ENCODE measurements around the gene NSMCE1.
"Not testable (repeated sequence)": the region's sequence is repeated elsewhere in the genome, so short reads cannot be mapped to it uniquely, and the experiment has no call there.

Gene NSMCE1

DNA sequence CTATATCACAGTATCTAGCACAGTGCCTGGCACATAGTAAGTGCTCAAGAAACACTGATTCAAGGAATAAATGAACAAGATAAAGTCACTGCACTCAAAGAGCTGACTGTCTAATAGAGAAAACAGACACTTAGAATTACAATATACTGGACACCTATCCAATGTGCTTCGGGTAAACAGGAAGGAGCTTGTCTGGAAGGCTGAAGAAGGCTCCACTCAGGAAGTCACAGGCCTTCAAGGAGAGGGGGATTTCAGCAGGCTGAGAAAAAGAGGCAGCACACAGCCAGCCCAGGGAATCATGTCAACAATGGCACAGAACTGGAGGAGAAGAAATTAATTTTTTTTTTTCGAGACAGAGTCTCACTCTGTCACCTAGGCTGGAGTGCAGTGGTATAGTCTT is 35.5 kb upstream of the NSMCE1 start:
- H3K27ac ChIP-seq, result no peak overlapping the region
- H3K4me3 ChIP-seq, result no peak overlapping the region

DNA sequence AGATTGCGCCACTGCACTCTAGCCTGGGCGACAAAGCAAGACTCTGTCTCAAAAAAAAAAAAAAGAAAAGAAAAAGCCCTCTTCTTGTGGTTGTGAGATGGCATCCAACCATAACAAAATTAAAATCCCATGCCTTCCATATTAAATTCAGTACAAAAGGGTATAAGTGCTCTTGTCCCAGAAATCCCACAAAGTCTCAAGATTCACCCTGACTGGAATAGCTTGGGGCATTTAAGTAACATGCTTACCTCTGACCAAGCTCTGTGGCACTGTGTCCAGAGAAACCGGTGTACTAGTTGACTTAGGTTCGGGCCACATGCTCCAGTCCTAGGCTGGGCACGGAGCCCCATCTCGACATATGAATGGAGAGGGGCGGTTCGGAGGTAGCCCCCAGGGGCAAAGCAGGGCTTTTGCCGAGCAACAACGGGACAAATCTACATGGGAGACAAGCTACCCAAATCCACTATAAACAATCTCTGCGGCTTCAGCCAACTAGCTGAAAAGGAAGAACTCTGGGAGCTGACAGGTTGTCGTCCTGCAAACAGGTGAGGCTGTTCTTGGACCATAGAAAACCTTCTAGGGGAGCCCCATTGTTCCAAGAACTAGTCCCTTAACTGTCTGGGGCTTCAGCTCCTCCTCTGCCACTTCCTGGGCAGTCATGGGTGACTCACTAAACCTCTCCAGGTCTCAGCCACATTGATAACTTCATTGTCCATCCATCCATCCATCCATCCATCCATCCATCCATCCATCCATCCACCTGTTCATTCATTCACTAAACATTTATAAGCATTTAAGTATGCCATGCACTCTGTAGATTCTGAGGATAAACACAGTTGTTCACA is 34.9 kb upstream of the NSMCE1 start:
- Histone ChIP-seq H3K4me3 (no peak overlapping the region), H3K27ac (no peak overlapping the region)

DNA sequence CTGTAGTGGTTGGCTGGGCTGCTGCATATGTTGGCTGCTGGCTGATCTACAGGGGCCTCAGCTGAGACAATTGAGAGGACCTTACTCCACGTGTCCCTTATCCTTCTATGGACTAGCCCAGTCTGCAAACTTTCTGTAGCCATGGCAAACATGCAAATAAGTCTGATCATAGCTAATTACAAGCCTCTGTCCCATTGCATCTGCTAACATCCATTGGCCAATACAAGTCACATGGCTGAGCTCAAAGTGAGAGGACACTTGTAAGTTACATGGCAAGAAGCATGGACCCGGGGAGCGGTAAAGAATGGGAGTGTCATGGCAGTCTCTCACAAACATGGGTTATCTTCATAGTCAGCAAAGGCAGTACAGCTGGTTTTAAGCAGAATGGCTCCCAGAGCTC is 33.6 kb upstream of the NSMCE1 start:
- H3K27ac ChIP-seq, result no peak overlapping the region
- H3K4me3 ChIP-seq, result no peak overlapping the region

DNA sequence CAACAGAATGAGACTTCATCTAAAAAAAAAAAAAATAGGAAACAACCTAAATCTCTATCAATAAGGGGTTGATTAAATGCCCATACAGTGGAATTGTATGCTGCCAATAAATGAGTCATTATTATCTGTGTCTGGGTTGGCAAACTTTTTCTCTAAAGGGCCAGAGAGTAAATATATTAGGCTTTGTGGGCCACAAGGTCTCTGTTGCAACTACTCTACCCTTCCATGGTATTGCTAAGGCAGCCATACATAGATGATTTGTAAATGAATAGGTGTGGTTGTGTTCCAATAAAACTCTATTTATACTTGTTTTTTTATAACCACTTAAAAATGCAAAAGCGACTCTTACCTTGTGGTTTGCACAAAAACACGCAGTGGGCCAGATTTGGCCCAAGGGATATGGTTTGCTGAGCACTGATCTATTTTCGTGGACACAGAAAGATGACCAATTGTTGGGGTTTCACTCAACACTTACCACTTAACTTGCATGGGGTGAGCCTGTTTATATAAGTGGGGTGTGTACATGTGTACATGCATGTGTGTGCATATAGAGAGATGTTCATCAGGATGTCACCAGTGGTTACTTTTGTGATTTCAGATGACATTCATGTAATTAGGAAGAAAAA is 32.8 kb upstream of the NSMCE1 start:
- Histone ChIP-seq H3K27ac (no peak overlapping the region), H3K4me3 (no peak overlapping the region)

DNA sequence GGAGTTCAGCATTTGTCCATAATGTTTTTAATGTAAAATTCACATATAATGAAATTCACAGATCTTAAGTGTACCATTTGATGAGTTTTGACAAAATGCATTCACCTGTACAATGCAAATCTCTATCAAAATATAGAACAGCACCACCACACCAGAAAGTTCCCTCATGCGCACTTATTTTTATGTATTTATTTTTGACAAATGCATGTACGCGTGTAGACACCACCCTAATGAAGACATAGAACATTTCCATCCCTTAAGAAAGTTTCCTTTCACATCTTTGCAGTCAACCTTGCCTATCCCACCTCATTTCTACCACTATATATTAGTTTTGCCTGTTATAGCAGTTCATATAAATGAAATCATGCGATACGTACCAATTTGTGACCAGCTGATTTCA is 29.6 kb upstream of the NSMCE1 start:
- Histone ChIP-seq H3K4me3 (no peak overlapping the region), H3K27ac (no peak overlapping the region)

DNA sequence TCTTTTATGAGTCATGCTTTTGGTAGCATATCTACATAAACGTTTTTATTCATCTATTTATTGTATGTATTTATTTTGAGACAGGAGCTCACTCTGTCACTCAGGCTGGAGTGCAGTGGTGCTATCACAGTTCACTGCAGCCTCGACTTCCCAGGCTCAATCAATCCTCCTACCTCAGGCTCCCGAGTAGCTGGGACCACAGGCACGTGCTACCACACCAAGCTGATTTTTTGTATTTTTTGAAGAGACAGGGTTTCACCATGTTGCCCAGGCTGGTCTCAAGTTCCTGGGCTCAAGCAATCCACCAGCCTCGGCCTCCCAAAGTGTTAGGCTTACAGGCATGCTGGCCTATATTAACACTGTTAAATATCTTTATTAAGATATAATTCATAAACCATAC is 24.8 kb upstream of the NSMCE1 start:
- no peak overlapping the region for H3K4me3 ChIP-seq
- no peak overlapping the region for H3K27ac ChIP-seq

DNA sequence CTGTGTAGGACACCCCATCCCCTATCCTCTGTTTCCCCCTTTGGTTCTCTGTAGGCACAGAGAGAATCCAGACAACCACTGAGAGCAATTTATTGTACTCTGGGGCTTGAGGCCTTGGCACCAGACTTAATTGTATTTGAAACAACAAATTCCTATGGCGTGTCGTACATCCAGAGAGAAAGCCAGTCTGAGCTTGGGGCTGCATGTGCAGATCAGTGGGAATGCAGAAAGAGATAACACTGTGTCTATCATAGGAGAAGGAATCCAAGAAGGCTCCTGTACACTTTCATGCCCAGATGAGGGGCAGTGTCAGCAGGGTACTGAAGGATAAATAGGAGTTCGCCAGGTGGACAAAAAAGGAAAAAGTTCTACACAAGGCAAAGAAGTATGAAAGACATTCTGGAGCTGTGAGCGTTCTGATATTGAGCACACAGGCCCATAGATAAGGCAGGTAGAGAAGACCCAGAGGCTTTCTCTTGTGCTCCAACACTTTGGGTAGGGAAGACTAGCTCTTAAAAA is 23.2 kb upstream of the NSMCE1 start:
- no peak overlapping the region for H3K4me3 ChIP-seq
- peak overlapping the region in 1 of 21 experiments; percentile 44 for H3K27ac ChIP-seq

DNA sequence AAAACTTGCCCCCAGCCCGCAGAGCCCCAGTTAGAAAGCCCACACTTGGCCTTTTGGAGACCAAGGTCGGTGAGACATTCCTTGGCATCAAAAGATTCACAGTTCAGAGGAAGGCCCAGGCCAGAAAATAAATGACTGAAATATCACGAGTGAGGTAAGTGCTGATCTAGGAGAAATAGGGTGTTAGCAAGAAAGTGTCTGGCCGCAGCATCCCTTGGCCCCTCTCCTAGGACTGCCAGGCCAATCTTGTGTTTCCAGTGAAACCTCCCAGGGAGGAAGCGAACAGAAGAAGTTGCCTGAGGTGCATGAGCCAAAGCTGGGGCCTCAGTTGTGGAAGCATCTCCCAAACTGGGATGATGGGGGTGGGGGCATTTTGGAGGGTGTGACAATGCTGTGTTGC is 22.5 kb upstream of the NSMCE1 start:
- peak overlapping the region in 5 of 21 experiments; percentile 23 to 54 (median 43) for H3K27ac ChIP-seq

DNA sequence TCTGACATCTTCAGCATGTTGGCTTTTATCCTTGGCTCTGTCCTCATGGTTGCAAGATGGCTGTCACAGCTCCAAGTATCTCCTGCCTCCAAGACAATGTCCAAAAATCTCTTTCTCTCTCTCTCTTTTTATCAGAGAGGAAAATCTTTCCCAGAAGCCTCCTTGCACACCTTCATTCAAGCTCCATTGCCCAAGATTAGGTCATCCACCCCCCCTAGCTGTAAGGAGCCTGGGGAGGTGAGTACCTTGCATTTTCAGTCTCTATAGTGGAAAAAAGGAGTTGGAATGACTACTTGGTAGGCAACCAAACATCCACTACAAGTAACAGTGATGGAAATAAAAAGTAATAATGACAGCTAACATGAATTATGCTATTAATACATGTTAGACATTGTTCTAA is 22.0 kb upstream of the NSMCE1 start:
- Histone ChIP-seq H3K4me3 (no peak overlapping the region), H3K27ac (peak overlapping the region in 4 of 21 experiments; percentile 23 to 66 (median 40))

More for the DNA sequence above, 22.5 kb upstream of the NSMCE1 start:
- no peak overlapping the region for H3K4me3 ChIP-seq

DNA sequence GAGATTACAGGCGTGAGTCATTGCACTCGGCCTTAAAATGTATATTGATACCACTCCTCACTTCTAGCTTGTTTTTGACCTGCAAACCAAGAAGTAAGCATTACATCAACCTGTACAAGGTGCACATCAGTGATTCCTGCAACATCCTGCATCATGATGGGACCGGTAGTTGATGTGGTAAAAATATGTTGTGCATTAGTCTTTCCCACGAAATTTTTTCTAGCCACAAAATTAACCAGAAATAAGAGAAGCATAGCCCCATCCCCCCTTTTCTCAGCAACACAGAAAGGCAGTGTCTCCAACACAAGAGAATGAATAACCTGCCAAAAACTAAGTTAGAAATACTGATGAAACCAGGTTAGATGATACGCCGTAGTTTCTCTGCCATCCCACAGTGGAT is 21.1 kb upstream of the NSMCE1 start:
- peak overlapping the region in 2 of 21 experiments; percentile 49 to 66 for H3K27ac ChIP-seq
- H3K4me3 ChIP-seq, result no peak overlapping the region

DNA sequence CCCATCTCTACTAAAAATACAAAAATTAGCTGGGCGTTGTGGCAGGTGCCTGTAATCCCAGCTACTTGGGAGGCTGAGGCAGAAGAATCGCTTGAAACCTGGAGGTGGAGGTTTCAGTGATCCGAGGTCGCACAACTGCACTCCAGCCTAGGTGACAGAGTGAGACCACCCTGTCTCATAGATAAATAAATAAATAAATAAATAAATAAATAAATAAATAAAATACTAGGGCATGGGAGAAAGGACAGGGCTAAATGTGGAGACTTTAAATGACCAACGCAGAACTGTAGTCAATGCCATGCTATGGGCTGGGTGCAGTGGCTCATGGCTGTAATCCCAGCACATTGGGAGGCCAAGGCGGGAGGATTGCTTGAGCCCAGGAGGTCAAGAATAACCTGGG is 19.7 kb upstream of the NSMCE1 start:
- not testable (repeated sequence) for H3K27ac ChIP-seq, H3K4me3 ChIP-seq

DNA sequence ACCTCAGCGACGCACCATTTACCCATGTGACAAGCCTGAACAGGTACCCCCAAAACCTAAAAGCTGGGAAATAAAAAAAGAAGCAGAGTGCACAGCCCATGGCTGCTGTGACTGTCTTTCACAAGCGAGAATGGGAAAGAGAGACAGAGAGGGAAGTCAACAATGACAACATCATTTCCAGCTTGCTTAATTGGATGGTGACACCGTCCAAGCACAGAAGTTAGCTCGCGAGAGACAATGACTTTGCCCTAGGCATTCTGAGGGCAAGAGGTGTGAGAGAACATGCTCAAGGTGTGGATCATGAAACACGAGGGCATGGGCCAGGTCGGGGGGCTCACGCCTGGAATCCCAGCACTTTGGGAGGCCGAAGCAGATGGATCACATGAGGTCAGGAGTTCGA is 19.3 kb upstream of the NSMCE1 start:
- Histone ChIP-seq H3K4me3 (no peak overlapping the region), H3K27ac (no peak overlapping the region)

DNA sequence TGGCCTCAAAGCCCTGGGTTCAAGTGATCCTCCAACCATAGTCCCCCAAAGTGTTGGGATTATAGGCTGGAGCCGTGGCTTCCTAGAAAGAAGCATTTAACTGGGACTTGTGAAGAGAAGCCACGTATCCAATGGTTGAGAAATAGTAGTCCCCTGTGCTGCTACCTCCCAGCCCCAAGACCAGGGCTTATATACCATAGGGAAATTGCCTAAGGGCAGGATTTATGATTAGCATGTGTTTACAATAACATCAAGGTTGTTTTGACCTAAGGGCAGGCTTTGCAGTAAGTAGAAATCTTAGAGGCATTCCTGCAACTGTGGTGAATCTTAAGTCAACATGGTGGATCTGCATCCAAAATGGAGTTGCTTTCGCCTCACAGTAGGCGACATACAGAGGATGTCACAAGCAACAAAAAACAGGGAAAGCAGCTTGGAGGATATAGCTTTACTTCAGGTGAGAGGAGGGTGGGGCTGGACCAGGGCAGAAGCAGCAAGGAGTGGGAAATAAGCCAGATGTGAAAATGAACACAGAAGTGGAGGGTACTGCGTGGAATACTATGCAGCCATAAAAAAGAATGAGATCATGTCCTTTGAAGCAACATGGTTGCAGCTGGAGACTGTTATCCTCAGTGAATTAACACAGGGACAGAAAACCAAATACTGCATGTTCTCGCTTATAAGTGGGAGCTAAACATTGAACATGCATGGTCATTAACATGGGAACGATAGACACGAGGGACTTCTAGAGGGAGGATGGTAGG is 18.7 kb upstream of the NSMCE1 start:
- Histone ChIP-seq H3K27ac (peak overlapping the region in 14 of 21 experiments; percentile 11 to 75 (median 42)), H3K4me3 (no peak overlapping the region)

DNA sequence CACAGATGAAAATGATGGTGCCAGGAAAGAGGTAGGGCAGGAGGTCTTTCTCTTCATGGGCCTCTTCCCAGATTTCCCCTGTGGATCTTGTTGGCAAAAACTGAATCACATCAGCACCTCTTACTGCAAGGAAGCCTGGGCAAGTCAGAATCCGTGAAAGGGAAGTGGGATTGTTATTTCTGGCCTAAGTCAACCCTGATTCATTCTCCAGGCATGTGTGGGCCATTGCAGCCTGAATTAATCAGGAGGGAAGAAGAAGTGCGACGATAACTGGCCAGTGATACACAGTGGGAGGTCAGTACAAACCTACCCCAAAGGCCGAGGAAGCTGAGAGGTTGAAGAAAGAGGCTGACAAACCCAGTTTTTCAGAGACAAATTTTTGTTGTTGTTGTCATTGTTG is 17.9 kb upstream of the NSMCE1 start:
- Histone ChIP-seq H3K4me3 (no peak overlapping the region), H3K27ac (peak overlapping the region in 16 of 21 experiments; percentile 4 to 75 (median 48))

DNA sequence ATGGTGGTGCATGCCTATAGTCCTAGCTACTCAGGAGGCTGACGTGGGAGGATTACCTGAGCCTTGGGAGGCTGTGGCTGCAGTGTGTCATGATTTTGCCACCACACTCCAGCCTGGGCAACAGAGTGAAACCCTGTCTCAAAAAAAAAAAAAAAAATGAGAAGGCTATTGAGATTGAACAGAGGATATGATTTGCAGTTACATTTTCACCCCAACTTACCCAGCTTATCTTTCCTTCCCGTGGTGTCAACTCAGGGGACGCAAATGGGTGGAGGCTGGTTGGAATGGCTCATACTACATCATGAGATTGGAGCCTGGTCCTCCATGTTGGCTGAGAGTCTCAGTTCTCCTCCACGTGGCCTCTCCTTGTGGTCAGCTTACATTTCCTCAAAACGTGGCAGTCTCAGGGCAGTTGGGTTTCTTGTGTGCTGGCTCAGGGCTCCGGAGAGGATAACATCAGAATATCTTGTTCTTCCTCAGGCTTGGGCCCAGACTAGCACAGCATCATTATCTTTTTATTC is 17.2 kb upstream of the NSMCE1 start:
- H3K27ac ChIP-seq, result peak overlapping the region in 12 of 21 experiments; percentile 2 to 75 (median 54)
- H3K4me3 ChIP-seq, result no peak overlapping the region

DNA sequence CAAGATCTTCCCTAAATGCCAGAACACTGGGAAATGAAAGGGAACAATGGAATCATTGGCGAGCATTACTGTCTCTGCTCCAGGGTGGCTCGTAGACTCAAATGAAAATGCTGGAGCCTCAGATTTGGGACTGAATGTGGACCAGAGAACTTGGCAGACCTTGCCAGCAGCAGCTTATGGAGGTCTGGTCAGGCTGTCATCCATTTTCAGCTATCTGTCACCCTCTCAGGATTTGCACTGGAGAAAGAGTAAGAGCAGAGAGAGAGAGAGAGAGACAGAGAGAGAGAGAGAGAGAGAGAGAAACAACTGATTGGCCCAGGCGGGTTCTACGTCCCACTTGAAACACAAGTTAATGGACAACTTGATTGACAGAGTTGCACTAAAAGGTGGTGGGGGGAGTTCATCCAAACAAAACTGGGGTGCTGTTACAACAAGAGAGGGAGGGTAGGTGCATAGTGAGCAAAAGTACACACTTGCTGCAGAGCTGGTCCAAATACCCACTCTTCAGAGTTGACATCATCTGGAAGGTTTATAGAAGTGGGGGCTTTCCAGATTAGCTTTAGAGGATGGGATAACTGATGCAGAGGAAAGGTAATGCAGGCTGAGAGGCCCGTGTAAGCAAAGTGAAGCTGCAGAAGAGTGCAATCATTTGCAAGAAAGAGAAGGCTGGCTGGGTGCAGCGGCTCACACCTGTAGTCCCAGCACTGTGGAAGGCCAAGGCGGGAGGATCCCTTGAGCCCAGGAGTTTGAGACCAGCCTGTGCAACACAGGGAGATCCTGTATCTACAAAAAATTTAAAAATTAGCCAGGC is 16.5 kb upstream of the NSMCE1 start:
- Histone ChIP-seq H3K4me3 (no peak overlapping the region), H3K27ac (peak overlapping the region in 4 of 21 experiments; percentile 17 to 75 (median 62))

DNA sequence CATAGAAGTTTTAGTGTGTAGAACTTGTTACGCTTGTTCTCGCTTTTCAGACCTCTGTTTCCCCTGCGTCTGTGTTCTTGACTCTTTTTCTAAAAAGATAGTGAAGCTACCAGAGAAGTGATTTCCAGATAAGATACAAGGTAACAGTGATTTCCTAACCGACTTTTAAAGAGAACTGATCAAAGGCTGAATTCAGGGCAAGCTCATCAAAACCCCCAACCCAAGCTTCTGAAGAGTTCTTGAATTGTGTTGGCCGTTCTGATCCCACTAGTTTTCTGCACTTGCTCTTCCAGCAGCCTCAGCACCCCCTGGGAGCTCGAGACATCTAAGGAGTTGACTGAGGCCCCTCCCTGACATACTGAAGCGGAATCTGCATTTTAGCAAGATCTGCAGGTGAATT is 12.7 kb upstream of the NSMCE1 start:
- H3K4me3 ChIP-seq, result no peak overlapping the region
- H3K27ac ChIP-seq, result no peak overlapping the region

DNA sequence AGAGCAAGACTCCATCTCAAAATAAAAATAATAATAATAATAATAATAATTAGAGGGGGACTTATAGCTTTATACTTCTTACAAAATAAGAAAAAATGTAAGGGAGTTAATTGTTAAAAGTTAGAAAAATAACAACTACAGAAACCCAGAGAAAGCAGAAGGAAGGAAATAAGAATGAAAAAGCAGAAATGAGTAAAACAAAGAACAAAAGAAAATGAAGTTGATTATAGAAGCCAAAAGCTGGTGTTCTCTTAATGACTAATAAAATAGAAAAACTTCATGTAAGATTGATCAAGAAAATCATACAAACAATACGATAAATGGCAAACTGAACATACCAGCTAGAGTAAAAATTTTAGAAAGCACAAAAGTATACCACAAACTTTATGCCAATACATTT is 6.8 kb upstream of the NSMCE1 start:
- Histone ChIP-seq H3K27ac (no peak overlapping the region), H3K4me3 (no peak overlapping the region)

DNA sequence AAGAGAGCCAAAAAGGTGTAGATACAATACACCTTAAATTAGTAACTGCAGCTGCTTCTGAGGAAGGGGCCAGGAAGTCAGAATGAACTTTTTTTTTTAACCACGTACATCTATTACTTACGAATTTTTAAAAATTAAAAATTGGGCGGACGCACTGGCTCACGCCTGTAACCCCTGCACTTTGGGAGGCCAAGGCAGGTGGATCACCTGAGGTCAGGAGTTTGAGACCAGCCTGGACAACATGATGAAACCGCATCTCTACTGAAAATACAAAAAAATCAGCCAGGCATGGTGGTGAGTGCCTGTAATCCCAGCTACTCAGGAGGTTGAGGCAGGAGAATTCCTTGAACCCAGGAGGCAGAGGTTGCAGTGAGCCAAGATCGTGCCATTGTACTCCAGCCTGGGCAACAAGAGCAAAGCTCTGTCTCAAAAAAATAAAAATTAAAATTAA is 5.9 kb upstream of the NSMCE1 start:
- H3K4me3 ChIP-seq, H3K27ac ChIP-seq: not testable (repeated sequence)
